ENCODE results near the gene DDX28. TPM values are rescaled to one million over a fixed set of nuclear protein-coding genes. Genes with fewer than 3 reads are reported as not detected.

DDX28 gene
- total and polyA plus RNA-seq, 4 donors = 7.6 to 11.6 (median 8.4) TPM

GRCh38 chr16:68072038-68072695 is 49.1 kb upstream of the DDX28 start:
- no peaks in the 10 kb centered on the region for H3K9me3 ChIP-seq (ENCODE audit: control insufficient read depth in 4 of 4, low read length in 3 of 4)
- H3K9ac ChIP-seq (ENCODE audit: low read depth in 1 of 2, low read length in 2 of 2) = no peak overlapping the region
- peak overlapping the region; percentile 9 to 87 for H3K27ac ChIP-seq (ENCODE audit: low read depth in 1 of 2, low read length in 2 of 2)
- no peaks in the 10 kb centered on the region for H3K27me3 ChIP-seq (ENCODE audit: control insufficient read depth in 4 of 4, insufficient read depth in 4 of 4, low read length in 3 of 4)
- 43% methylated on average over 9 of the region's 9 CpGs for WGBS
- no peak overlapping the region for H3K4me3 ChIP-seq (ENCODE audit: low read depth in 1 of 3, low read length in 3 of 3)
- H3K36me3 ChIP-seq (ENCODE audit: control insufficient read depth in 4 of 4, insufficient read depth in 3 of 4, low read depth in 1 of 4, low read length in 3 of 4) = peaks cover 0 to 15% (median 7%) of the 10 kb centered on the region in 4 donors
- DNase-seq (ENCODE audit: low spot score) = no peak
- TF ChIP-seq SP1 (IDR thresholded peaks at IDR 0.05) (peak; percentile 67), JUND (IDR thresholded peaks at IDR 0.05) (no peak), FOXA2 (IDR thresholded peaks at IDR 0.05) (no peak), HNF4A (conservative IDR thresholded peaks at IDR 0.05) (peak; percentile 21 to 40), EGR1 (IDR thresholded peaks at IDR 0.05; ENCODE audit: low read depth in 2 of 2) (no peak), RXRA (IDR thresholded peaks at IDR 0.05) (peak; percentile 77 to 86), RAD21 (IDR thresholded peaks at IDR 0.05) (no peak)
- H3K4me1 ChIP-seq (ENCODE audit: control insufficient read depth in 4 of 4, insufficient read depth in 4 of 4, low read length in 3 of 4) = peaks cover 13 to 36% (median 31%) of the 10 kb centered on the region in 4 donors

GRCh38 chr16:68071518-68071901 is 48.5 kb upstream of the DDX28 start:
- Histone ChIP-seq H3K36me3 (ENCODE audit: control insufficient read depth in 4 of 4, insufficient read depth in 3 of 4, low read depth in 1 of 4, low read length in 3 of 4) (peaks cover 0 to 17% (median 7%) of the 10 kb centered on the region in 4 donors), H3K27me3 (ENCODE audit: control insufficient read depth in 4 of 4, insufficient read depth in 4 of 4, low read length in 3 of 4) (no peaks in the 10 kb centered on the region)
- WGBS = 91% methylated on average over 1 of the region's 1 CpG

More at GRCh38 chr16:68071518-68071901, 48.5 kb upstream of the DDX28 start:
- Histone ChIP-seq H3K27ac (ENCODE audit: low read depth in 1 of 2, low read length in 2 of 2) (peak overlapping the region in 1 of 2 donors; percentile 9), H3K4me3 (ENCODE audit: low read depth in 1 of 3, low read length in 3 of 3) (no peak overlapping the region), H3K9me3 (ENCODE audit: control insufficient read depth in 4 of 4, low read length in 3 of 4) (no peaks in the 10 kb centered on the region), H3K9ac (ENCODE audit: low read depth in 1 of 2, low read length in 2 of 2) (no peak overlapping the region), H3K4me1 (ENCODE audit: control insufficient read depth in 4 of 4, insufficient read depth in 4 of 4, low read length in 3 of 4) (peaks cover 11 to 35% (median 28%) of the 10 kb centered on the region in 4 donors)
- no peak for TF ChIP-seq ATF3 (IDR thresholded peaks at IDR 0.05)
- TF ChIP-seq HNF4A (conservative IDR thresholded peaks at IDR 0.05) = no peak
- TF ChIP-seq REST (IDR thresholded peaks at IDR 0.05) = no peak
- no peak for TF ChIP-seq SP1 (IDR thresholded peaks at IDR 0.05)
- no peak for TF ChIP-seq MAX (IDR thresholded peaks at IDR 0.05)
- no peak for TF ChIP-seq JUND (IDR thresholded peaks at IDR 0.05)
- no peak for TF ChIP-seq YY1 (IDR thresholded peaks at IDR 0.05)
- no peak for TF ChIP-seq RAD21 (IDR thresholded peaks at IDR 0.05)
- no peak for DNase-seq (ENCODE audit: low spot score)
